Activated T-cell treated with anti-CD3 and anti-CD28 coated beads, Interleukin-2, amount 50 U/mL, for 72 hours (primary cell): ENCODE results near the gene TJP2. TPM values are rescaled to one million over a fixed set of nuclear protein-coding genes. Genes with fewer than 3 reads are reported as not detected.

Source experiments
- ATAC-seq, 2 donors: fragments of 150-1000 bp; cut with Tn5 transposase; replicated peaks in 1 of 2; 2 replicates each; pipeline ENCODE4 v1.10.0; 2021; ENCODE audit warnings: moderate library complexity in 2 of 2, mild to moderate bottlenecking in 1 of 2
- DNase-seq, 2 donors: peaks; one replicate each; pipeline ENCODE4 v3.0.0; 2021 to 2022; ENCODE audit warnings: mixed read lengths in 1 of 2
- H3K27ac Mint-ChIP-seq: one replicate; pipeline ENCODE4 v1.8.0; 2022; ENCODE audit warnings: mild to moderate bottlenecking, moderate library complexity, mixed read lengths
- H3K27me3 Mint-ChIP-seq: one replicate; pipeline ENCODE4 v1.8.0; 2022; ENCODE audit warnings: low read depth, mixed read lengths
- H3K36me3 Mint-ChIP-seq, 2 donors: one replicate each; pipeline ENCODE4 v1.8.0; 2022; ENCODE audit warnings: mixed read lengths in 2 of 2, mild to moderate bottlenecking in 1 of 2; ENCODE audit not compliant: insufficient read depth in 2 of 2
- H3K4me1 Mint-ChIP-seq: one replicate; pipeline ENCODE4 v1.8.0; 2022; ENCODE audit warnings: low read depth, mixed read lengths
- H3K4me3 Mint-ChIP-seq, 2 donors: one replicate each; pipeline ENCODE4 v1.8.0; 2022; ENCODE audit warnings: mild to moderate bottlenecking in 2 of 2, mixed read lengths in 2 of 2, moderate library complexity in 2 of 2
- H3K9me3 Mint-ChIP-seq, 2 donors: one replicate each; pipeline ENCODE4 v1.8.0; 2022; ENCODE audit warnings: mixed read lengths in 2 of 2
- total RNA-seq, 2 donors: library from RNA; stranded (reverse); gene quantifications; one replicate each; pipeline ENCODE4 v1.2.3, GENCODE V29; 2022

The TJP2 gene
- total RNA-seq, 2 donors from 2014 or later, result 31.1 to 33.8 TPM

- ATAC-seq (no peak), DNase-seq (no peak)
- Mint-ChIP-seq H3K36me3 (peaks cover 0 to 1% of the 10 kb centered on the region in 2 donors), H3K4me3 (no peak overlapping the region), H3K9me3 (no peaks in the 10 kb centered on the region), H3K27me3 (no peaks in the 10 kb centered on the region), H3K27ac (no peak overlapping the region), H3K4me1 (peaks cover 25% of the 10 kb centered on the region)
These were observed 12.9 kb downstream of the TJP2 start for GRCh38 chr9:69186841-69187611.

- Mint-ChIP-seq H3K36me3 (no peaks in the 10 kb centered on the region), H3K27ac (no peak overlapping the region), H3K4me1 (peaks cover 28% of the 10 kb centered on the region), H3K4me3 (no peak overlapping the region), H3K9me3 (no peaks in the 10 kb centered on the region), H3K27me3 (no peaks in the 10 kb centered on the region)
- ATAC-seq (no peak), DNase-seq (no peak)
These were observed 14.9 kb downstream of the TJP2 start for GRCh38 chr9:69188975-69189374.

GRCh38 chr9:69190086-69190862, 16.2 kb downstream of the TJP2 start:
- H3K27me3 Mint-ChIP-seq, result no peaks in the 10 kb centered on the region
- H3K36me3 Mint-ChIP-seq, result no peaks in the 10 kb centered on the region
- no peaks in the 10 kb centered on the region for H3K9me3 Mint-ChIP-seq
- no peak overlapping the region for H3K4me3 Mint-ChIP-seq
- H3K27ac Mint-ChIP-seq, result no peak overlapping the region
- H3K4me1 Mint-ChIP-seq, result peaks cover 28% of the 10 kb centered on the region
- no peak for ATAC-seq
- DNase-seq, result no peak

- no peaks in the 10 kb centered on the region for H3K9me3 Mint-ChIP-seq
- no peak for DNase-seq
- no peak for ATAC-seq
- H3K27ac Mint-ChIP-seq, result no peak overlapping the region
- H3K4me1 Mint-ChIP-seq, result peaks cover 28% of the 10 kb centered on the region
- H3K27me3 Mint-ChIP-seq, result no peaks in the 10 kb centered on the region
- H3K36me3 Mint-ChIP-seq, result no peaks in the 10 kb centered on the region
- no peak overlapping the region for H3K4me3 Mint-ChIP-seq
These were observed 16.7 kb downstream of the TJP2 start for GRCh38 chr9:69190863-69191181.

GRCh38 chr9:69191231-69191630, 17.2 kb downstream of the TJP2 start:
- DNase-seq, result no peak
- peaks cover 27% of the 10 kb centered on the region for H3K4me1 Mint-ChIP-seq
- no peak overlapping the region for H3K4me3 Mint-ChIP-seq
- no peaks in the 10 kb centered on the region for H3K9me3 Mint-ChIP-seq
- no peak overlapping the region for H3K27ac Mint-ChIP-seq
- H3K36me3 Mint-ChIP-seq, result no peaks in the 10 kb centered on the region
- H3K27me3 Mint-ChIP-seq, result no peaks in the 10 kb centered on the region
- no peak for ATAC-seq

GRCh38 chr9:69192214-69192613, 18.1 kb downstream of the TJP2 start:
- DNase-seq (no peak), ATAC-seq (no peak)
- Mint-ChIP-seq H3K27ac (no peak overlapping the region), H3K27me3 (no peaks in the 10 kb centered on the region), H3K4me1 (peaks cover 17% of the 10 kb centered on the region), H3K4me3 (no peak overlapping the region), H3K9me3 (no peaks in the 10 kb centered on the region), H3K36me3 (no peaks in the 10 kb centered on the region)

GRCh38 chr9:69193685-69194032, 19.6 kb downstream of the TJP2 start:
- DNase-seq, result no peak
- Mint-ChIP-seq H3K4me1 (peaks cover 14% of the 10 kb centered on the region), H3K4me3 (no peak overlapping the region), H3K27me3 (no peaks in the 10 kb centered on the region), H3K9me3 (no peaks in the 10 kb centered on the region), H3K36me3 (no peaks in the 10 kb centered on the region), H3K27ac (no peak overlapping the region)
- ATAC-seq, result no peak

GRCh38 chr9:69194702-69195418, 20.8 kb downstream of the TJP2 start:
- no peak overlapping the region for H3K4me3 Mint-ChIP-seq
- no peaks in the 10 kb centered on the region for H3K36me3 Mint-ChIP-seq
- ATAC-seq, result no peak

GRCh38 chr9:69195668-69196067, 21.6 kb downstream of the TJP2 start:
- no peak for DNase-seq
- H3K36me3 Mint-ChIP-seq, result no peaks in the 10 kb centered on the region
- H3K4me1 Mint-ChIP-seq, result peaks cover 22% of the 10 kb centered on the region
- H3K27ac Mint-ChIP-seq, result no peak overlapping the region
- H3K27me3 Mint-ChIP-seq, result no peaks in the 10 kb centered on the region
- H3K4me3 Mint-ChIP-seq, result no peak overlapping the region
- H3K9me3 Mint-ChIP-seq, result no peaks in the 10 kb centered on the region
- ATAC-seq, result no peak

More at GRCh38 chr9:69194702-69195418, 20.8 kb downstream of the TJP2 start:
- Mint-ChIP-seq H3K4me1 (peaks cover 20% of the 10 kb centered on the region), H3K27ac (no peak overlapping the region), H3K27me3 (no peaks in the 10 kb centered on the region), H3K9me3 (no peaks in the 10 kb centered on the region)
- DNase-seq, result no peak

GRCh38 chr9:69197687-69198086, 23.6 kb downstream of the TJP2 start:
- Mint-ChIP-seq H3K27me3 (no peaks in the 10 kb centered on the region), H3K27ac (no peak overlapping the region), H3K4me1 (peaks cover 13% of the 10 kb centered on the region), H3K4me3 (no peak overlapping the region), H3K9me3 (no peaks in the 10 kb centered on the region), H3K36me3 (no peaks in the 10 kb centered on the region)
- ATAC-seq (no peak), DNase-seq (no peak)

GRCh38 chr9:69198521-69199220, 24.6 kb downstream of the TJP2 start:
- DNase-seq (no peak), ATAC-seq (no peak)
- Mint-ChIP-seq H3K27me3 (no peaks in the 10 kb centered on the region), H3K36me3 (no peaks in the 10 kb centered on the region), H3K4me1 (peaks cover 9% of the 10 kb centered on the region), H3K4me3 (no peak overlapping the region), H3K27ac (no peak overlapping the region), H3K9me3 (no peaks in the 10 kb centered on the region)

GRCh38 chr9:69199769-69200470, 25.8 kb downstream of the TJP2 start:
- no peak overlapping the region for H3K27ac Mint-ChIP-seq
- ATAC-seq (no peak), DNase-seq (no peak)
- H3K4me3 Mint-ChIP-seq, result no peak overlapping the region
- no peaks in the 10 kb centered on the region for H3K9me3 Mint-ChIP-seq
- H3K36me3 Mint-ChIP-seq, result no peaks in the 10 kb centered on the region
- H3K4me1 Mint-ChIP-seq, result peaks cover 9% of the 10 kb centered on the region
- H3K27me3 Mint-ChIP-seq, result no peaks in the 10 kb centered on the region
